Activated CD8-positive, alpha-beta memory T cell treated with anti-CD3 and anti-CD28 coated beads for 4 hours (primary cell): ENCODE results near the gene S100A14.
"Not testable (repeated sequence)": the region's sequence is repeated elsewhere in the genome, so short reads cannot be mapped to it uniquely, and the experiment has no call there.

Experiments
- DNase-seq, 2 donors: peaks; one replicate each; pipeline ENCODE4 v3.0.0-alpha.2; 2020; ENCODE audit warnings: low read depth in 2 of 2

S100A14 gene

GRCh38 chr1:153615406-153615805 lies 719 bp downstream of the S100A14 start:
- no peak for DNase-seq

- no peak for DNase-seq
Observed at GRCh38 chr1:153614906-153615305, 1.2 kb downstream of the S100A14 start.

GRCh38 chr1:153614189-153614900 lies 1.8 kb downstream of the S100A14 start:
- no peak for DNase-seq

GRCh38 chr1:153613406-153613805 lies 2.7 kb downstream of the S100A14 start:
- no peak for DNase-seq

- no peak for DNase-seq
Observed at GRCh38 chr1:153612755-153613331, 3.3 kb downstream of the S100A14 start, which contains the start of gene S100A16. Gene S100A16, minus strand, starts transcription at chr1:153613137. Its CDS starts 4,986 bp downstream, at chr1:153608151.

- DNase-seq, result no peak
Observed at GRCh38 chr1:153612111-153612754, 3.9 kb downstream of the S100A14 start.

GRCh38 chr1:153611356-153611755 lies 4.8 kb downstream of the S100A14 start:
- DNase-seq, result no peak

- no peak for DNase-seq
Observed at GRCh38 chr1:153610811-153611301, 5.3 kb downstream of the S100A14 start.

GRCh38 chr1:153610334-153610733 lies 5.8 kb downstream of the S100A14 start:
- no peak for DNase-seq

GRCh38 chr1:153609585-153609907 lies 6.6 kb downstream of the S100A14 start:
- DNase-seq, result no peak

- DNase-seq, result no peak
Observed at GRCh38 chr1:153608742-153609584, 7.2 kb downstream of the S100A14 start.

- DNase-seq, result no peak
Observed at GRCh38 chr1:153608089-153608682, 7.9 kb downstream of the S100A14 start.

GRCh38 chr1:153607381-153607780 lies 8.7 kb downstream of the S100A14 start:
- DNase-seq, result no peak

GRCh38 chr1:153606194-153606593 lies 9.9 kb downstream of the S100A14 start:
- no peak for DNase-seq

GRCh38 chr1:153602749-153603148 lies 13.4 kb downstream of the S100A14 start:
- DNase-seq, result no peak

GRCh38 chr1:153599847-153600246 lies 16.3 kb downstream of the S100A14 start:
- DNase-seq, result no peak

GRCh38 chr1:153598309-153599172 lies 17.6 kb downstream of the S100A14 start:
- DNase-seq, result no peak

- DNase-seq, result no peak
Observed at GRCh38 chr1:153597206-153597605, 18.9 kb downstream of the S100A14 start.

- no peak for DNase-seq
Observed at GRCh38 chr1:153592748-153593147, 23.4 kb downstream of the S100A14 start.

- DNase-seq, result no peak
Observed at GRCh38 chr1:153588482-153588881, 27.6 kb downstream of the S100A14 start.

- not testable (repeated sequence) for DNase-seq
Observed at GRCh38 chr1:153588033-153588432, 28.1 kb downstream of the S100A14 start.
